ENCODE data around the gene GNPDA2. TPM values are rescaled to one million over a fixed set of nuclear protein-coding genes. Genes with fewer than 3 reads are reported as not detected.

The GNPDA2 gene
- total and polyA plus RNA-seq, 2 of the 4 experiments (the other 2 are of a cell fraction): 11.0 to 13.4 TPM

GRCh38 chr4:44678094-44679041 lies 48.0 kb downstream of the GNPDA2 start, which contains the start of gene GUF1:
Gene GUF1 (plus strand): TSS chr4:44678420. CDS start chr4:44678623, 203 bp downstream.
- Histone ChIP-seq H4K5ac (ENCODE audit: low read depth, low read length) (peak within 1 kb of the TSS; percentile 89), H2AK5ac (ENCODE audit: low read depth, low read length) (peak within 1 kb of the TSS; percentile 52; the same call in 1 of the 2 replicates), H3K79me1 (ENCODE audit: low read depth in 1 of 2, low read length in 2 of 2) (peaks cover 4 to 18% of the 10 kb centered on the region in 2 experiments; a peak in 3 of 4 replicates), H4K8ac (ENCODE audit: low read depth in 2 of 2, low read length in 2 of 2) (peak within 1 kb of the TSS; percentile 89 to 100), H2AK9ac (replicated peaks; ENCODE audit: low read depth, low read length, poor library complexity) (peak within 1 kb of the TSS; percentile 71), H3K9me1 (ENCODE audit: insufficient read depth, low read length) (no peaks in the 10 kb centered on the region), H3K18ac (ENCODE audit: low read depth, low read length) (peak within 1 kb of the TSS; percentile 75), H3K23ac (ENCODE audit: low read depth, low read length) (peak within 1 kb of the TSS; percentile 81), H3K9me3 (ENCODE audit: control insufficient read depth, insufficient read depth, low read length) (no peaks in the 10 kb centered on the region), H2BK120ac (ENCODE audit: low read depth, low read length) (peak within 1 kb of the TSS; percentile 52; the same call in 1 of the 2 replicates), H3K27me3 (ENCODE audit: control insufficient read depth, insufficient read depth, low read length) (no peaks in the 10 kb centered on the region), H3K56ac (ENCODE audit: extremely low read depth, insufficient read depth, low read length) (peak within 1 kb of the TSS; percentile 94), H3K9ac (ENCODE audit: low read depth, low read length) (peak within 1 kb of the TSS; percentile 91), H2BK20ac (ENCODE audit: low read depth, low read length) (no peak within 1 kb of the TSS), H3K14ac (replicated peaks; ENCODE audit: low read depth, low read length) (peak within 1 kb of the TSS; percentile 97), H3K4ac (ENCODE audit: low read depth, low read length) (peak within 1 kb of the TSS; percentile 89), H3K4me1 (ENCODE audit: control insufficient read depth, insufficient read depth, low read length) (no peaks in the 10 kb centered on the region), H2BK5ac (ENCODE audit: low read depth, low read length, poor library complexity, severe bottlenecking) (peak within 1 kb of the TSS; percentile 77), H2AFZ (replicated peaks; ENCODE audit: low read length, poor library complexity) (peak within 1 kb of the TSS; percentile 93), H2BK15ac (ENCODE audit: low read depth, low read length) (no peak within 1 kb of the TSS), H3K4me3 (ENCODE audit: insufficient read depth, low read depth, low read length) (peak within 1 kb of the TSS; percentile 57), H4K91ac (ENCODE audit: insufficient read depth, low read depth, low read length) (peak within 1 kb of the TSS; percentile 83), H4K20me1 (ENCODE audit: insufficient read depth, low read length) (no peaks in the 10 kb centered on the region), H3K27ac (ENCODE audit: insufficient read depth, low read length) (peak within 1 kb of the TSS; percentile 90), H3K4me2 (ENCODE audit: low read depth, low read length) (peak within 1 kb of the TSS; percentile 81), H3K36me3 (ENCODE audit: control insufficient read depth, insufficient read depth, low read length) (peaks cover 3% of the 10 kb centered on the region)
- intact Hi-C loops (cut with micrococcal nuclease) (no loop called here), dilution Hi-C loops (cut with HindIII; ENCODE audit: low sequenced_read_pairs, unreplicated experiment) (no loop called here), in situ Hi-C loops (cut with MboI; ENCODE audit: low sequenced_read_pairs) (no loop called here)
- ATAC-seq (ENCODE audit: low read depth) (peak; percentile 97), DNase-seq (peak; percentile 86)
- TF ChIP-seq MXI1 (IDR thresholded peaks at IDR 0.05; ENCODE audit: borderline replicate concordance, low read depth, low read length): peak; percentile 90
- TF ChIP-seq CEBPB (IDR thresholded peaks at IDR 0.05; ENCODE audit: low read depth, low read length): no peak
- TF ChIP-seq SMC3 (IDR thresholded peaks at IDR 0.05; ENCODE audit: low read depth, low read length): no peak
- no peak for TF ChIP-seq FOS (IDR thresholded peaks at IDR 0.05; ENCODE audit: low read depth, low read length)
- TF ChIP-seq POLR2A (IDR thresholded peaks at IDR 0.05; ENCODE audit: low read depth, low read length): peak; percentile 90
- TF ChIP-seq MAZ (IDR thresholded peaks at IDR 0.05; ENCODE audit: borderline replicate concordance, low read depth, low read length): peak; percentile 40; the same call in 1 of the 2 replicates
- no peak for TF ChIP-seq CTCF (conservative IDR thresholded peaks at IDR 0.05; ENCODE audit: low read depth, low read length)
- peak; percentile 93 for TF ChIP-seq USF2 (IDR thresholded peaks at IDR 0.05; ENCODE audit: low read depth, low read length)
- no peak for TF ChIP-seq RAD21 (IDR thresholded peaks at IDR 0.05; ENCODE audit: low read length)
- no peak for TF ChIP-seq NFE2L2 (IDR thresholded peaks at IDR 0.05; ENCODE audit: low read depth, low read length)
- TF ChIP-seq RCOR1 (IDR thresholded peaks at IDR 0.05; ENCODE audit: insufficient replicate concordance, low read length): no peak
- TF ChIP-seq BHLHE40 (IDR thresholded peaks at IDR 0.05; ENCODE audit: low read depth, low read length): peak; percentile 95
- no peak for TF ChIP-seq CHD1 (IDR thresholded peaks at IDR 0.05; ENCODE audit: low read depth, low read length)
- no peak for TF ChIP-seq RFX5 (IDR thresholded peaks at IDR 0.05; ENCODE audit: low read depth, low read length)
- 3% methylated on average over 13 of the region's 57 CpGs; no CpG with 5 or more reads in 1 of the 2 experiments for WGBS, 2 experiments (ENCODE audit: extremely low coverage in 2 of 2, insufficient read length in 1 of 2)
- ChIA-PET POLR2A (ENCODE audit: unreplicated experiment) (interaction anchor here (0.7 kb wide), 1 partner anchor 41 kb away, joined by 5 read pairs; no protein-coding TSS in a partner anchor), CTCF (no interaction called here)
- BruUV-seq (replicated peaks): TSS peak; percentile 56
